ENCODE measurements around the gene CLGN. TPM values are rescaled to one million over a fixed set of nuclear protein-coding genes. Genes with fewer than 3 reads are reported as not detected.
"Not testable (repeated sequence)": the region's sequence is repeated elsewhere in the genome, so short reads cannot be mapped to it uniquely, and the experiment has no call there.

The CLGN gene
- total RNA-seq, 1 donor from 2014 or later, result 0.60 TPM

GRCh38 chr4:140427919-140428471 is 547 bp upstream of the CLGN start:
- Mint-ChIP-seq H3K4me1 (ENCODE audit: low read depth) (peaks cover 8% of the 10 kb centered on the region), H3K27me3 (ENCODE audit: low read depth) (peaks cover 22% of the 10 kb centered on the region), H3K9me3 (ENCODE audit: low read depth) (no peaks in the 10 kb centered on the region), H3K27ac (ENCODE audit: unreplicated experiment) (peak overlapping the region; percentile 63), H3K4me3 (ENCODE audit: unreplicated experiment) (peak overlapping the region; percentile 82), H3K36me3 (ENCODE audit: low read depth) (no peaks in the 10 kb centered on the region)
- TF ChIP-seq, protein P1, sequence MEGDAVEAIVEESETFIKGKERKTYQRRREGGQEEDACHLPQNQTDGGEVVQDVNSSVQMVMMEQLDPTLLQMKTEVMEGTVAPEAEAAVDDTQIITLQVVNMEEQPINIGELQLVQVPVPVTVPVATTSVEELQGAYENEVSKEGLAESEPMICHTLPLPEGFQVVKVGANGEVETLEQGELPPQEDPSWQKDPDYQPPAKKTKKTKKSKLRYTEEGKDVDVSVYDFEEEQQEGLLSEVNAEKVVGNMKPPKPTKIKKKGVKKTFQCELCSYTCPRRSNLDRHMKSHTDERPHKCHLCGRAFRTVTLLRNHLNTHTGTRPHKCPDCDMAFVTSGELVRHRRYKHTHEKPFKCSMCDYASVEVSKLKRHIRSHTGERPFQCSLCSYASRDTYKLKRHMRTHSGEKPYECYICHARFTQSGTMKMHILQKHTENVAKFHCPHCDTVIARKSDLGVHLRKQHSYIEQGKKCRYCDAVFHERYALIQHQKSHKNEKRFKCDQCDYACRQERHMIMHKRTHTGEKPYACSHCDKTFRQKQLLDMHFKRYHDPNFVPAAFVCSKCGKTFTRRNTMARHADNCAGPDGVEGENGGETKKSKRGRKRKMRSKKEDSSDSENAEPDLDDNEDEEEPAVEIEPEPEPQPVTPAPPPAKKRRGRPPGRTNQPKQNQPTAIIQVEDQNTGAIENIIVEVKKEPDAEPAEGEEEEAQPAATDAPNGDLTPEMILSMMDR (IDR thresholded peaks at IDR 0.05), result no peak
- no peak for DNase-seq (ENCODE audit: low spot score)

GRCh38 chr4:140426610-140427105 is 790 bp downstream of the CLGN start:
- DNase-seq (ENCODE audit: low spot score), result no peak
- peak overlapping the region; percentile 82 for H3K4me3 Mint-ChIP-seq (ENCODE audit: unreplicated experiment)
- TF ChIP-seq, protein P1 (IDR thresholded peaks at IDR 0.05), result no peak
- peaks cover 4% of the 10 kb centered on the region for H3K9me3 Mint-ChIP-seq (ENCODE audit: low read depth)
- peaks cover 25% of the 10 kb centered on the region for H3K27me3 Mint-ChIP-seq (ENCODE audit: low read depth)
- no peak overlapping the region for H3K27ac Mint-ChIP-seq (ENCODE audit: unreplicated experiment)
- H3K4me1 Mint-ChIP-seq (ENCODE audit: low read depth), result peaks cover 8% of the 10 kb centered on the region
- no peaks in the 10 kb centered on the region for H3K36me3 Mint-ChIP-seq (ENCODE audit: low read depth)

GRCh38 chr4:140423106-140423505 is 4.3 kb downstream of the CLGN start:
- no peak overlapping the region for H3K27ac Mint-ChIP-seq (ENCODE audit: unreplicated experiment)
- H3K4me1 Mint-ChIP-seq (ENCODE audit: low read depth), result peaks cover 8% of the 10 kb centered on the region
- H3K27me3 Mint-ChIP-seq (ENCODE audit: low read depth), result peaks cover 29% of the 10 kb centered on the region
- no peak for DNase-seq (ENCODE audit: low spot score)
- TF ChIP-seq, protein P1 (IDR thresholded peaks at IDR 0.05), result no peak
- H3K4me3 Mint-ChIP-seq (ENCODE audit: unreplicated experiment), result no peak overlapping the region
- peaks cover 4% of the 10 kb centered on the region for H3K9me3 Mint-ChIP-seq (ENCODE audit: low read depth)
- no peaks in the 10 kb centered on the region for H3K36me3 Mint-ChIP-seq (ENCODE audit: low read depth)

- H3K27me3 Mint-ChIP-seq (ENCODE audit: low read depth); H3K27ac Mint-ChIP-seq (ENCODE audit: unreplicated experiment); H3K36me3 Mint-ChIP-seq (ENCODE audit: low read depth); H3K4me1 Mint-ChIP-seq (ENCODE audit: low read depth); H3K4me3 Mint-ChIP-seq (ENCODE audit: unreplicated experiment); H3K9me3 Mint-ChIP-seq (ENCODE audit: low read depth); DNase-seq (ENCODE audit: low spot score): not testable (repeated sequence)
These were observed 14.1 kb downstream of the CLGN start for GRCh38 chr4:140413130-140413969.

DNA sequence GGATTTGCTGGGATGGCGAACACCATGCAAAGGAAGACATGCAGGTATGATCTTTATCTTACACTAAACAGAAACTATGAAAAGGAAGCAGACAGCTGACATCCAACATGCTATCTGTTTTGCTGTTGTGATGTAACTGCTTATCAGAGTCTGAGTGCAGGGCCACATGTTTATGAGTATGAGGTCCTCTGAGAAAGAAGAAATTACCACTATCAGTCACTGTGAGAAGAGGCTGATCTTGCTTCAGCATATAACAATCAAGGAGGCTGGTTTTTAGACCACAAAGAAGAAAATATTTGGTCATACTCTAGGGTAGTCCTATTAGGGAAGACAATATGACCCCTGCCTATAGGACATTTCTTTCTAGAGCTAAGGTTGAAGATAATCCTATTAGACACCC is 18.5 kb downstream of the CLGN start:
- no peaks in the 10 kb centered on the region for H3K4me1 Mint-ChIP-seq (ENCODE audit: low read depth)
- no peaks in the 10 kb centered on the region for H3K36me3 Mint-ChIP-seq (ENCODE audit: low read depth)
- TF ChIP-seq, protein P1 (IDR thresholded peaks at IDR 0.05), result no peak
- no peak overlapping the region for H3K27ac Mint-ChIP-seq (ENCODE audit: unreplicated experiment)
- DNase-seq (ENCODE audit: low spot score), result no peak
- H3K27me3 Mint-ChIP-seq (ENCODE audit: low read depth), result no peaks in the 10 kb centered on the region
- no peak overlapping the region for H3K4me3 Mint-ChIP-seq (ENCODE audit: unreplicated experiment)
- H3K9me3 Mint-ChIP-seq (ENCODE audit: low read depth), result no peaks in the 10 kb centered on the region
